Measurements from ENCODE around the gene DECR2. TPM values are rescaled to one million over a fixed set of nuclear protein-coding genes. Genes with fewer than 3 reads are reported as not detected.

Gene DECR2
- total and polyA plus RNA-seq, 2 of the 13 experiments (the other 11 are each of a cell fraction or from before 2014, with no cell fraction given), result 36.3 to 44.6 TPM

GRCh38 chr16:405548-406506 is 4.1 kb downstream of the DECR2 start (continued):
- TF ChIP-seq ZFP91 (CRISPR knock-in tag; IDR thresholded peaks at IDR 0.05; ENCODE audit: borderline replicate concordance) (peak; percentile 79), ZSCAN22 (CRISPR knock-in tag; IDR thresholded peaks at IDR 0.05) (peak; percentile 59; the same call in 1 of the 2 replicates), SYNCRIP (IDR thresholded peaks at IDR 0.05; ENCODE audit: insufficient read depth, low read depth, low read length) (no peak), TEAD3 (CRISPR knock-in tag; optimal IDR thresholded peaks at IDR 0.05; ENCODE audit: borderline replicate concordance) (peak; percentile 96), ARID5B (CRISPR knock-in tag; IDR thresholded peaks at IDR 0.05) (peak; percentile 93), ZNF550 (CRISPR knock-in tag; IDR thresholded peaks at IDR 0.05; ENCODE audit: borderline replicate concordance) (no peak; the same call in 1 of the 2 replicates), HOXD1 (CRISPR knock-in tag; IDR thresholded peaks at IDR 0.05) (no peak), CENPX (CRISPR knock-in tag; IDR thresholded peaks at IDR 0.05) (no peak), CC2D1A (CRISPR knock-in tag; IDR thresholded peaks at IDR 0.05) (no peak), ZNF816 (CRISPR knock-in tag; IDR thresholded peaks at IDR 0.05; ENCODE audit: borderline replicate concordance) (peak; percentile 52; the same call in 1 of the 2 replicates), MAFK (conservative IDR thresholded peaks at IDR 0.05 in 1 of 2, IDR thresholded peaks at IDR 0.05 in 1 of 2; ENCODE audit: low read length in 2 of 2) (no peak), ZNF562 (CRISPR knock-in tag; IDR thresholded peaks at IDR 0.05; ENCODE audit: borderline replicate concordance) (no peak), CEBPG (CRISPR knock-in tag; IDR thresholded peaks at IDR 0.05) (peak; percentile 97), ZFP82 (CRISPR knock-in tag; IDR thresholded peaks at IDR 0.05; ENCODE audit: borderline replicate concordance) (no peak), MYPOP (CRISPR knock-in tag; IDR thresholded peaks at IDR 0.05) (peak; percentile 65), AKAP8 (CRISPR knock-in tag; IDR thresholded peaks at IDR 0.05) (peak; percentile 84; the same call in 1 of the 2 replicates)
- TF ChIP-seq, protein P1, sequence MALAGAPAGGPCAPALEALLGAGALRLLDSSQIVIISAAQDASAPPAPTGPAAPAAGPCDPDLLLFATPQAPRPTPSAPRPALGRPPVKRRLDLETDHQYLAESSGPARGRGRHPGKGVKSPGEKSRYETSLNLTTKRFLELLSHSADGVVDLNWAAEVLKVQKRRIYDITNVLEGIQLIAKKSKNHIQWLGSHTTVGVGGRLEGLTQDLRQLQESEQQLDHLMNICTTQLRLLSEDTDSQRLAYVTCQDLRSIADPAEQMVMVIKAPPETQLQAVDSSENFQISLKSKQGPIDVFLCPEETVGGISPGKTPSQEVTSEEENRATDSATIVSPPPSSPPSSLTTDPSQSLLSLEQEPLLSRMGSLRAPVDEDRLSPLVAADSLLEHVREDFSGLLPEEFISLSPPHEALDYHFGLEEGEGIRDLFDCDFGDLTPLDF (CRISPR knock-in tag; IDR thresholded peaks at IDR 0.05), result no peak
- TF ChIP-seq, protein P2, sequence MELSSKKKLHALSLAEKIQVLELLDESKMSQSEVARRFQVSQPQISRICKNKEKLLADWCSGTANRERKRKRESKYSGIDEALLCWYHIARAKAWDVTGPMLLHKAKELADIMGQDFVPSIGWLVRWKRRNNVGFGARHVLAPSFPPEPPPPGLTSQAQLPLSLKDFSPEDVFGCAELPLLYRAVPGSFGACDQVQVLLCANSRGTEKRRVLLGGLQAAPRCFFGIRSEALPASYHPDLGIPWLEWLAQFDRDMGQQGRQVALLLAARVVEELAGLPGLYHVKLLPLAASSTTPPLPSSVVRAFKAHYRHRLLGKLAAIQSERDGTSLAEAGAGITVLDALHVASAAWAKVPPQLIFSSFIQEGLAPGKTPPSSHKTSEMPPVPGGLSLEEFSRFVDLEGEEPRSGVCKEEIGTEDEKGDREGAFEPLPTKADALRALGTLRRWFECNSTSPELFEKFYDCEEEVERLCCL (CRISPR knock-in tag; IDR thresholded peaks at IDR 0.05; ENCODE audit: borderline replicate concordance), result 0 out of 2 replicates have a peak, but pooled peaks have one; percentile 30

All from HepG2 (cell line).